Measurements from ENCODE around the gene PNLIPRP2. TPM values are rescaled to one million over a fixed set of nuclear protein-coding genes. Genes with fewer than 3 reads are reported as not detected.

The PNLIPRP2 gene
- total and polyA plus RNA-seq, 2 of the 8 experiments (the other 6 are each of a cell fraction or from before 2014, with no cell fraction given) = 0.11 TPM; not detected in 1

- no peak for TF ChIP-seq JUND (IDR thresholded peaks at IDR 0.05; ENCODE audit: low read length)
- no peak for TF ChIP-seq CBX8 (IDR thresholded peaks at IDR 0.05; ENCODE audit: borderline replicate concordance, low read depth, low read length)
- TF ChIP-seq TEAD4 (IDR thresholded peaks at IDR 0.05; ENCODE audit: low read depth, low read length) = no peak
- no peak for TF ChIP-seq ASH2L (IDR thresholded peaks at IDR 0.05; ENCODE audit: low read length)
- no peak for TF ChIP-seq GTF2F1 (IDR thresholded peaks at IDR 0.05; ENCODE audit: borderline replicate concordance, low read depth, low read length)
- TF ChIP-seq PHF8 (conservative IDR thresholded peaks at IDR 0.05; ENCODE audit: low read depth, low read length) = no peak
Observed at GRCh38 chr10:116625845-116626244, 5.1 kb downstream of the PNLIPRP2 start (continued).
